Activated CD4-positive, alpha-beta T cell treated with anti-CD3 and anti-CD28 coated beads for 4 hours (primary cell): ENCODE measurements around the gene OR5T3.
"Not testable (repeated sequence)": the region's sequence is repeated elsewhere in the genome, so short reads cannot be mapped to it uniquely, and the experiment has no call there.

Experiments
- DNase-seq, 2 donors: peaks; one replicate each; pipeline ENCODE4 v3.0.0-alpha.2; 2020

Gene OR5T3

DNA sequence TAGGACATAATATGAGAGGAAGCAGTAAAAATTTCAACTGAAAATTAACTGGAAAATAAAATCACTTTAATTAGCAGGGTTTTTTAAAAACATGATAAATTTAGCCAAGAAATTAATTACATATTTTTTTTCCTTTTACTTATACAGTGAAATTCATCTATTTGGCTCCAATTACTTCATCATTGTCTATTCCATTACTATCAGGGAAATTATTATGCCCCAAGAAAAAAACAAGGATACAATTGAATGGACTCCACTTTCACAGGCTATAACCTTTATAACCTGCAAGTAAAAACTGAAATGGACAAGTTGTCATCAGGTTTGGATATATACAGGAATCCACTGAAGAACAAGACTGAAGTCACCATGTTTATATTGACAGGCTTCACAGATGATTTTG lies at the start of gene OR5T3:
Gene OR5T3, plus strand, starts transcription at position 301 of the 400 bp plus-strand sequence. Its CDS starts 0 bp downstream, at position 301.
- DNase-seq: no peak

- DNase-seq: no peak
Measured at GRCh38 chr11:56207790-56208189, 44.3 kb upstream of the OR5T3 start.

DNA sequence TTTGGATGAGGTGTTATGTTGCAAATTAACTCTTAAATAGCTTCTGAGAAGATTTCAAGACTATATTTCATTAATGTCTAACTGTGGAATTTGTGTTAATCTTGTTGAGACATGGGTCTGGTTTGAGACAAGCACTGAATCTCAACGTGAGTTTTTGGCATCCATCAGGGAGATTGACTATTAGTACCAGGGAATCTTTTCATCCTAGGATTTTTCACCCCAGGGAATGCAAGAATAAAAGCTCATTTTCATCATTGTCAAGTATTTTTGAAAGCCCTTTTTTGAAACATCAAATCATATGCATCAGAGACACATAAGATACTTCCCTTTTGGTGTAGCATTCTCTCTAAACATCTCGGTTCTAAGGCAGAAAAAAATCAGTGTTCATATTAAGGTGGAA lies 37.5 kb upstream of the OR5T3 start:
- no peak for DNase-seq

DNA sequence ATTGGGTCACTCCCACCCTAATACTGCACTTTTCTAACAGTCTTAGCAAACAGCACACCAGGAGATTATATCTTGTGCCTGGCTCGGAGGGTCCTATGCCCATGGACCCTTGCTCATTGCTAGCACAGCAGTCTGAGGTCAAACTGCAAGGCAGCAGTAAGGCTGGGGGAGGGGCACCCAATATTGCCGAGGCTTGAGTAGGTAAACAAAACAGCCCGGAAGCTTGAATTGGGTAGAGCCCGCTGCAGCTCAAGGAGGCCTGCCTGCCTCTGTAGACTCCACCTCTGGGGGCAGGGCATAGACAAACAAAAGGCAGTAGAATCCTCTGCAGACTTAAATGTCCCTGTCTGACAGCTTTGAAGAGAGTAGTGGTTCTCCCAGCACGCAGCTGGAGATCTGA lies 32.3 kb upstream of the OR5T3 start:
- DNase-seq: not testable (repeated sequence)

DNA sequence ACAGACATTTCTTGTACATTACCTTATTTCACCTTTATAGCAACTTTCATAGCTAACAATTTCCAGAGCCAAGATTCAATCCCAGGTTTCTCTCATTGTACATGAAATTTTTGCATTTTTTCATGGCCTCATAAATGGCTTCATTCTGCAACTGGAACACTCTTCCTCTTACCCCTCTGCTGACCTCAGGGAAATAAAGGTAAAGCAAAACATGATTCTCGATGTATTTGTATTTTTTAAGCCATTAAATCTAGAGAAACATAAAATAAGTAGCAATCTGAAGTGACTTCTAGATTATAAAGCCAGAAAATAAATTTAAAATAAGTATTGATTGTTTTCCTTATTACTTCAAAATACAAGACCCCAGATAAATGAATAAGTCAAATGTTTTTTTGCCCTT lies 17.9 kb upstream of the OR5T3 start, which contains the start of gene OR5T2:
Gene OR5T2, minus strand, starts transcription at position 101 of the 400 bp plus-strand sequence. CDS start 1,193 bp downstream, outside the sequence.
- DNase-seq: no peak

GRCh38 chr11:56271092-56271491 lies 19.0 kb downstream of the OR5T3 start:
- DNase-seq: no peak

DNA sequence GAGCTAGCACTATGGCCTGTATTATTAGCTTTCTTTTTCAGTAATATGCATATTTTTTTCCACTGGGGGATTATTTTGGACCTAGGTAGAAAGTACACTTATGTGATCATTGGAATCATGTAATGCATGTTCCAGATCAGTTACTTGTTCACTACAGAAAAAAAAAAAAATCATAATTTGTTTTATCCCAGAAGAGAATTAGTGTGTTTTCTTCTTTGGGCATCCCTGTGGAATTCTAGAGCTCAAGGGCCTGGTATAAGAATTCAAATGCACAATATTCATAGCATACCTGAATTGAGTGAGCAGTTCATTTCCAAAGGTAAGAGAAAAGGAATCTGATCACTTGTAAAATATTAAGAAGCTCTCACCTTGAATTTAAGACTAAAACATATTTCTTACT lies 21.8 kb downstream of the OR5T3 start, which contains the start of gene OR5T1:
Gene OR5T1, plus strand, starts transcription at position 301 of the 400 bp plus-strand sequence. CDS start 1,485 bp downstream, outside the sequence.
- no peak for DNase-seq

GRCh38 chr11:56292154-56292553 lies 40.1 kb downstream of the OR5T3 start, which contains the start of gene OR8H1:
Gene OR8H1, minus strand, starts transcription at chr11:56292254. Its CDS starts 1,192 bp downstream, at chr11:56291062.
- DNase-seq: no peak

GRCh38 chr11:56296898-56297297 lies 44.8 kb downstream of the OR5T3 start:
- DNase-seq: no peak
